Ascending aorta (tissue), 2 donors: Measurements from ENCODE around the gene EHD4. TPM values are rescaled to one million over a fixed set of nuclear protein-coding genes. Genes with fewer than 3 reads are reported as not detected.

Source experiments
- DNase-seq, 2 donors: peaks; one replicate each; pipeline ENCODE4 v3.0.0-alpha.2; 2019; ENCODE audit warnings: low spot score in 2 of 2
- H3K27ac ChIP-seq, 2 donors: fragments of 200-600 bp; sonication (generic); one replicate each; pipeline ENCODE4 v1.5.1; 2016 to 2017; ENCODE audit warnings: mild to moderate bottlenecking in 1 of 2
- H3K27me3 ChIP-seq: fragments of 200-600 bp; sonication (generic); one replicate; pipeline ENCODE4 v1.5.1; 2017
- H3K36me3 ChIP-seq, 2 donors: fragments of 200-600 bp; sonication (generic); one replicate each; pipeline ENCODE4 v1.5.1; 2016
- H3K4me1 ChIP-seq, 2 donors: fragments of 200-600 bp; sonication (generic); one replicate each; pipeline ENCODE4 v1.5.1; 2016 to 2017; ENCODE audit warnings: mild to moderate bottlenecking in 1 of 2
- H3K4me3 ChIP-seq, 2 donors: fragments of 200-600 bp; sonication (generic); one replicate each; pipeline ENCODE4 v1.5.1; 2016 to 2017; ENCODE audit warnings: mild to moderate bottlenecking in 1 of 2
- H3K9me3 ChIP-seq, 2 donors: fragments of 200-600 bp; sonication (generic); one replicate each; pipeline ENCODE4 v1.5.1; 2016
- CTCF ChIP-seq, 3 experiments: fragments of 200-600 bp in 2 of 3; fragments of 450-650 bp in 1 of 3; sonication (generic) in 2 of 3; IDR thresholded peaks; one replicate each; pipeline ENCODE4 v1.5.1; 2016 to 2019; ENCODE audit warnings: antibody characterized with exemption in 3 of 3, mild to moderate bottlenecking in 1 of 3, moderate library complexity in 1 of 3
- intact Hi-C: fragments of 100-400 bp; cut with DNase I; formaldehyde crosslinking; loops from one replicate; pipeline ENCODE4 v1.15.1; 2023
- total RNA-seq: library from RNA; depleted of rRNA; stranded (reverse); fragments of >200 nt; gene quantifications from one replicate; pipeline ENCODE4 v1.1.0, GENCODE V29; 2016

Gene EHD4
- total RNA-seq, 1 donor from 2014 or later: 70.4 TPM

- no peak for TF ChIP-seq CTCF (IDR thresholded peaks at IDR 0.05)
- peaks cover 0 to 7% of the 10 kb centered on the region in 2 donors for H3K4me1 ChIP-seq
- intact Hi-C loops: no loop called here
- H3K27me3 ChIP-seq: no peaks in the 10 kb centered on the region
- H3K27ac ChIP-seq: no peak overlapping the region
- H3K9me3 ChIP-seq: no peaks in the 10 kb centered on the region
- DNase-seq: no peak
- H3K4me3 ChIP-seq: no peak overlapping the region
- no peaks in the 10 kb centered on the region for H3K36me3 ChIP-seq
These were observed 85.6 kb downstream of the EHD4 start for GRCh38 chr15:41886741-41887140.

- DNase-seq: no peak
- intact Hi-C loops: no loop called here
- H3K27ac ChIP-seq: no peak overlapping the region
These were observed 86.5 kb downstream of the EHD4 start for GRCh38 chr15:41885841-41886240.

GRCh38 chr15:41885321-41885720 lies 87.0 kb downstream of the EHD4 start:
- intact Hi-C loops: no loop called here
- Histone ChIP-seq H3K4me1 (peaks cover 0 to 10% of the 10 kb centered on the region in 2 donors), H3K4me3 (no peak overlapping the region), H3K27me3 (no peaks in the 10 kb centered on the region), H3K36me3 (no peaks in the 10 kb centered on the region), H3K9me3 (no peaks in the 10 kb centered on the region), H3K27ac (no peak overlapping the region)
- DNase-seq: no peak
- no peak for TF ChIP-seq CTCF (IDR thresholded peaks at IDR 0.05)

More at GRCh38 chr15:41885841-41886240, 86.5 kb downstream of the EHD4 start:
- no peak overlapping the region for H3K4me3 ChIP-seq
- TF ChIP-seq CTCF (IDR thresholded peaks at IDR 0.05): no peak
- H3K4me1 ChIP-seq: peaks cover 0 to 10% of the 10 kb centered on the region in 2 donors
- H3K27me3 ChIP-seq: no peaks in the 10 kb centered on the region
- no peaks in the 10 kb centered on the region for H3K9me3 ChIP-seq
- H3K36me3 ChIP-seq: no peaks in the 10 kb centered on the region

GRCh38 chr15:41884458-41884857 lies 87.9 kb downstream of the EHD4 start:
- no peak overlapping the region for H3K4me3 ChIP-seq
- H3K4me1 ChIP-seq: peaks cover 0 to 10% of the 10 kb centered on the region in 2 donors
- no peaks in the 10 kb centered on the region for H3K9me3 ChIP-seq
- H3K27ac ChIP-seq: no peak overlapping the region
- DNase-seq: no peak
- intact Hi-C loops: no loop called here
- no peaks in the 10 kb centered on the region for H3K36me3 ChIP-seq
- no peak for TF ChIP-seq CTCF (IDR thresholded peaks at IDR 0.05)
- no peaks in the 10 kb centered on the region for H3K27me3 ChIP-seq

GRCh38 chr15:41883484-41883825 lies 88.9 kb downstream of the EHD4 start:
- Histone ChIP-seq H3K4me3 (no peak overlapping the region), H3K9me3 (no peaks in the 10 kb centered on the region), H3K4me1 (peaks cover 0 to 10% of the 10 kb centered on the region in 2 donors), H3K36me3 (no peaks in the 10 kb centered on the region), H3K27ac (no peak overlapping the region), H3K27me3 (no peaks in the 10 kb centered on the region)
- no peak for DNase-seq
- intact Hi-C loops: no loop called here
- no peak for TF ChIP-seq CTCF (IDR thresholded peaks at IDR 0.05)
